ENCODE measurements around the gene TP73. TPM values are rescaled to one million over a fixed set of nuclear protein-coding genes. Genes with fewer than 3 reads are reported as not detected.

The TP73 gene
- total RNA-seq, 2 donors from 2014 or later: 0.29 to 0.42 TPM

GRCh38 chr1:3713840-3714239, 61.5 kb downstream of the TP73 start:
- intact Hi-C loops (cut with DNase I): no loop called here

GRCh38 chr1:3714284-3714741, 62.0 kb downstream of the TP73 start:
- Histone ChIP-seq H3K9me3 (no peaks in the 10 kb centered on the region), H3K27me3 (no peaks in the 10 kb centered on the region), H3K4me1 (no peaks in the 10 kb centered on the region), H3K9ac (ENCODE audit: low read depth in 2 of 2, low read length in 2 of 2) (no peak overlapping the region), H3K27ac (no peak overlapping the region), H3K36me3 (no peaks in the 10 kb centered on the region), H3K4me3 (no peak overlapping the region)
- no peak for TF ChIP-seq CTCF (IDR thresholded peaks at IDR 0.05)
- DNase-seq: no peak
- intact Hi-C loops (cut with DNase I): no loop called here

More at GRCh38 chr1:3713840-3714239, 61.5 kb downstream of the TP73 start:
- Histone ChIP-seq H3K9me3 (no peaks in the 10 kb centered on the region), H3K9ac (ENCODE audit: low read depth in 2 of 2, low read length in 2 of 2) (no peak overlapping the region), H3K27me3 (no peaks in the 10 kb centered on the region), H3K4me3 (no peak overlapping the region), H3K4me1 (no peaks in the 10 kb centered on the region), H3K36me3 (no peaks in the 10 kb centered on the region), H3K27ac (no peak overlapping the region)
- no peak for TF ChIP-seq CTCF (IDR thresholded peaks at IDR 0.05)
- DNase-seq: no peak

GRCh38 chr1:3714814-3715213, 62.5 kb downstream of the TP73 start:
- Histone ChIP-seq H3K27ac (no peak overlapping the region), H3K36me3 (no peaks in the 10 kb centered on the region), H3K4me3 (no peak overlapping the region), H3K9me3 (no peaks in the 10 kb centered on the region), H3K4me1 (no peaks in the 10 kb centered on the region), H3K27me3 (no peaks in the 10 kb centered on the region), H3K9ac (ENCODE audit: low read depth in 2 of 2, low read length in 2 of 2) (no peak overlapping the region)
- intact Hi-C loops (cut with DNase I): no loop called here
- TF ChIP-seq CTCF (IDR thresholded peaks at IDR 0.05): no peak
- DNase-seq: no peak

DNA sequence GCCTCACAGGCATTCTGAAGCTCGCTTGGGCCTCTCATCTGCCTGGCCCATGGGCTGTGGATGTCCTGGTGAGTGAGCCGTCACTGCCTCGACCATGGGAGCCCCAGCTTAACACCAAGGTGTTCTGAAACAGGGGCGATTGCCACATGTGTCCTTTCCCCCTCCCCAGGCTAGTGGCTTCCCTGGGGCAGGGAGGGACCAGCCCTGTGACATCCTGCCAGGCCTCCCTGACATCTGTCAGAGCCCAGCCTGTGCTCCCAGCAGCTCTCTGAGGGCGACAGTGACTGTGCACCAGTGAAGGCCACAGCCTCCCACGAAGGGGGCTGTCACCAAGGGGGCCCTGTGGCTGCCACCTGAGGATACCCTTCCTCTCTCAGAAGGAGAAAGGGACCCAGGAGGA, 64.0 kb downstream of the TP73 start:
- Histone ChIP-seq H3K9ac (ENCODE audit: low read depth in 2 of 2, low read length in 2 of 2) (no peak overlapping the region), H3K27me3 (no peaks in the 10 kb centered on the region), H3K9me3 (no peaks in the 10 kb centered on the region), H3K4me1 (no peaks in the 10 kb centered on the region), H3K27ac (no peak overlapping the region), H3K4me3 (no peak overlapping the region), H3K36me3 (no peaks in the 10 kb centered on the region)
- intact Hi-C loops (cut with DNase I): no loop called here
- no peak for TF ChIP-seq CTCF (IDR thresholded peaks at IDR 0.05)
- DNase-seq: no peak

DNA sequence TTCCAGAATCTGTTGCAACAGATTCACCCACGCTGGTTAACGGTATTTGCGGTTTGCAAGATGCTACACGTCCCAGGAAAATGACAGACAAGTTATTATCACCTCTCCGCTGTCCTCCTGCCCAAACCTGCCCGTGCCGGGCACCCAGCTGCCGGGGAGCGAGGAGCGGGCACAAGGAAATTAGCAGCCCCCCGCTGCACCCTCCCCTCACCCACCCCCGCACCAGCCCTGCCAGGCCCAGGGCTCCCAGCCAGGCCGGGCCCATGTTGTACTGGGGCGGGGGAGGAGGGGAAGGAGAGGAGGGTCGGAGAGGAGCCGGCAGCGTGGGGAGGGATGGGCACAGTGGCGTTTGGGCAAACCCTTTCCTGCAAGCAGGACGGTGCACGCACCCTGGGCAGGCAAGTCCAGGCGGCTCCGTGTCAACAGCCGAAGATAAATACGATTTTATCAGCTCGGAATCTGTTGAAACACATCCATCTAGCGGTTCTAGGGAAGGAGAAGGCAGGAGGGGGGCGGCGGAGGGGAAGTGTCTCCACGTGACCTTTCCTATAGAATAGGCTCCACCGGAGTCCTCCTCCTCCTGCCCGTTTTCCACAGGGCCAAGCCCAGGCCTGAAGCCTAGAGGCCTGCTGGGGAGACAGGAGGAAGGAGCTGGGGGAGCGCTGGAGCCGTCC, 64.9 kb downstream of the TP73 start:
- H3K27me3 ChIP-seq: no peaks in the 10 kb centered on the region
- no peak for TF ChIP-seq CTCF (IDR thresholded peaks at IDR 0.05)
- intact Hi-C loops (cut with DNase I): no loop called here
- H3K9ac ChIP-seq (ENCODE audit: low read depth in 2 of 2, low read length in 2 of 2): no peak overlapping the region
- H3K27ac ChIP-seq: no peak overlapping the region
- H3K4me3 ChIP-seq: no peak overlapping the region
- no peaks in the 10 kb centered on the region for H3K4me1 ChIP-seq
- DNase-seq: no peak
- H3K9me3 ChIP-seq: no peaks in the 10 kb centered on the region
- no peaks in the 10 kb centered on the region for H3K36me3 ChIP-seq

Data from colonic mucosa (tissue), 4 donors.